HEK293T (cell line): ENCODE results near the gene ARL10.

ENCODE experiments used
- CTCF ChIA-PET: fragments of 350-600 bp; formaldehyde crosslinking; extraction: SDS; loops from one replicate; lab custom pipeline; 2021; ENCODE audit warnings: antibody characterized with exemption, inconsistent platforms; lab: Yijun Ruan, JAX
- POLR2A ChIA-PET: fragments of 350-600 bp; formaldehyde crosslinking; extraction: SDS; loops from one replicate; lab custom pipeline; 2020; ENCODE audit warnings: antibody characterized with exemption, inconsistent platforms; lab: Yijun Ruan, JAX
- DNase-seq: peaks from one replicate; pipeline ENCODE4 v3.0.0; 2012; ENCODE audit warnings: mixed read lengths; ENCODE audit errors: extremely low spot score
- ARNT ChIP-seq: fragments of 450-650 bp; IDR thresholded peaks from 2 replicates; pipeline ENCODE4 v1.6.1; 2017; ENCODE audit warnings: mild to moderate bottlenecking
- BHLHE40 ChIP-seq: fragments of 450-650 bp; IDR thresholded peaks from 2 replicates; pipeline ENCODE4 v1.6.1; 2016; ENCODE audit warnings: mild to moderate bottlenecking, moderate library complexity, borderline replicate concordance
- CTBP1 ChIP-seq: fragments of 450-650 bp; IDR thresholded peaks from 2 replicates; pipeline ENCODE4 v1.6.1; 2016; ENCODE audit warnings: borderline replicate concordance
- ELF4 ChIP-seq: fragments of 450-650 bp; IDR thresholded peaks from 2 replicates; pipeline ENCODE4 v1.6.1; 2017; ENCODE audit warnings: antibody characterized with exemption
- FOXA1 ChIP-seq: fragments of 450-650 bp; IDR thresholded peaks from 2 replicates; pipeline ENCODE4 v1.6.1; 2016; ENCODE audit warnings: mild to moderate bottlenecking
- FOXK2 ChIP-seq: fragments of 450-650 bp; IDR thresholded peaks from 2 replicates; pipeline ENCODE4 v1.6.1; 2016; ENCODE audit warnings: mild to moderate bottlenecking
- FOXM1 ChIP-seq: fragments of 450-650 bp; IDR thresholded peaks from 2 replicates; pipeline ENCODE4 v1.6.1; 2017; ENCODE audit warnings: mild to moderate bottlenecking, borderline replicate concordance
- HDGF ChIP-seq: fragments of 450-650 bp; IDR thresholded peaks from 2 replicates; pipeline ENCODE4 v1.6.1; 2017; ENCODE audit warnings: antibody characterized with exemption, borderline replicate concordance
- L3MBTL2 ChIP-seq: fragments of 450-650 bp; conservative IDR thresholded peaks from 2 replicates; pipeline ENCODE4 v1.6.1; 2016; ENCODE audit warnings: mild to moderate bottlenecking
- LEF1 ChIP-seq: fragments of 450-650 bp; IDR thresholded peaks from 2 replicates; pipeline ENCODE4 v1.6.1; 2017; ENCODE audit warnings: mild to moderate bottlenecking, borderline replicate concordance
- NFRKB ChIP-seq: fragments of 450-650 bp; IDR thresholded peaks from 2 replicates; pipeline ENCODE4 v1.6.1; 2016; ENCODE audit warnings: mild to moderate bottlenecking, moderate library complexity
- SP1 ChIP-seq: fragments of 450-650 bp; IDR thresholded peaks from 2 replicates; pipeline ENCODE4 v1.6.1; 2017
- TARDBP ChIP-seq: fragments of 450-650 bp; IDR thresholded peaks from 2 replicates; pipeline ENCODE4 v1.6.1; 2016
- ZNF384 ChIP-seq: fragments of 450-650 bp; IDR thresholded peaks from 2 replicates; pipeline ENCODE4 v1.6.1; 2016
- TF ChIP-seq, protein P1 (sequence below): fragments of 450-650 bp; IDR thresholded peaks from 2 replicates; pipeline ENCODE4 v1.6.1; 2016

The ARL10 gene

DNA sequence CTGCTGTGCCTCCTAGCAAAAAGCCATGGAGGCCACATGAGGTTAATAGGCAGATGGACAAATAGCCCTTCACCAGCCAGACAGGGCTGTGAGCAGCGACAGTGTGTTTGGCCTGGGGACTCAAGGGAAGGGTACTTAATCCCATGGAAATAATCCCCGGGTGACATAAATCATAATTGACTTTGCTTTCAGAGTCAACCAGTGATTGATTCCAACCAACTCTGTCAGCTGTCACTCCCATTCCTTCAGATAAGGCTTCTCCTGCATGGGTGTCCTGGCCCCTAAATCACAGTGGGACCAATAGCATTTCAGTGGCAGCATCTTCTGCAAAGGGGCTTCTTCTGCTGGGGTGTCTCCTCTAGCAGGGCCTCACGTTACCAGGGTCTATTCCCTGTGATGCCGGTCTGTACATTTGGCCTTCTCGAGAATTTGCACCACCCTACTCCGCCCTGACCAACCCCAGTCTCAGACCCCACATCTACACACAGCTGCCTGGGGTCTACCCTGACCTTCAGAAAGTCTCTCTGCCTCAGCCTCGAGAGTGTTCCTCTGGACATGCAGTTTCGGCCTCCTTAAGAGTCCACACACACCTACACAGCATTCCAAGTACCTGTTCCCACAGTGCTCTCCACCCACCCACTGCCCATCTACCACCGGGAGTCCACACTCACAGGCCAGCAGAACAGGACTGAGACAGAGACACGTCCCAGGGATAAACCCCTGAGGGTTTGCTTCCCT lies 47.4 kb downstream of the ARL10 start:
- DNase-seq, result no peak
- POLR2A ChIA-PET, result interaction anchor here (1.2 kb wide), 1 partner anchor 125 kb away, joined by 3 read pairs; the partner anchor contains the start of gene RNF44
- TF ChIP-seq, protein P1, sequence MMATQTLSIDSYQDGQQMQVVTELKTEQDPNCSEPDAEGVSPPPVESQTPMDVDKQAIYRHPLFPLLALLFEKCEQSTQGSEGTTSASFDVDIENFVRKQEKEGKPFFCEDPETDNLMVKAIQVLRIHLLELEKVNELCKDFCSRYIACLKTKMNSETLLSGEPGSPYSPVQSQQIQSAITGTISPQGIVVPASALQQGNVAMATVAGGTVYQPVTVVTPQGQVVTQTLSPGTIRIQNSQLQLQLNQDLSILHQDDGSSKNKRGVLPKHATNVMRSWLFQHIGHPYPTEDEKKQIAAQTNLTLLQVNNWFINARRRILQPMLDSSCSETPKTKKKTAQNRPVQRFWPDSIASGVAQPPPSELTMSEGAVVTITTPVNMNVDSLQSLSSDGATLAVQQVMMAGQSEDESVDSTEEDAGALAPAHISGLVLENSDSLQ, result 0 out of 2 replicates have a peak, but pooled peaks have one; percentile 42
- no peak for TF ChIP-seq LEF1
- CTCF ChIA-PET, result no interaction called here

DNA sequence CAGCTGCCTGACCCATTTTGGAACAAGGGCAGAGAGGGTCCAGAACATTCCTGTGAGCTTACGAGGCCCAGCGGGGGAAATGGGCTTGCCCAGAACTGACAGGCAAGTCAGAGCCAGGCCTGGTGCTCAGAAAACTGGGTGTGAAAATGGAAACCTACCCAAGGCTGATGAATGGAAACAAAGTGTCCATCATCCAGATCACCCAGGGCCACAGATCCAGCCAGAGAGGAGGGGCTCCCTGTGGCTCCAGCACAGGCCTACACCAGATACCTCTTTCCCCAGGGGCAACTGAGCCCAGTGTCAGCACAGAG lies 47.9 kb downstream of the ARL10 start:
- peak; percentile 5 for DNase-seq
- ChIA-PET CTCF (no interaction called here), POLR2A (no interaction called here)
- no peak for TF ChIP-seq ELF4
- no peak for TF ChIP-seq ARNT
- no peak for TF ChIP-seq FOXA1
- TF ChIP-seq BHLHE40, result no peak
- no peak for TF ChIP-seq CTBP1
- TF ChIP-seq, protein P1, result no peak
- no peak for TF ChIP-seq SP1
- TF ChIP-seq TARDBP, result no peak
- no peak for TF ChIP-seq FOXM1
- no peak for TF ChIP-seq ZNF384

DNA sequence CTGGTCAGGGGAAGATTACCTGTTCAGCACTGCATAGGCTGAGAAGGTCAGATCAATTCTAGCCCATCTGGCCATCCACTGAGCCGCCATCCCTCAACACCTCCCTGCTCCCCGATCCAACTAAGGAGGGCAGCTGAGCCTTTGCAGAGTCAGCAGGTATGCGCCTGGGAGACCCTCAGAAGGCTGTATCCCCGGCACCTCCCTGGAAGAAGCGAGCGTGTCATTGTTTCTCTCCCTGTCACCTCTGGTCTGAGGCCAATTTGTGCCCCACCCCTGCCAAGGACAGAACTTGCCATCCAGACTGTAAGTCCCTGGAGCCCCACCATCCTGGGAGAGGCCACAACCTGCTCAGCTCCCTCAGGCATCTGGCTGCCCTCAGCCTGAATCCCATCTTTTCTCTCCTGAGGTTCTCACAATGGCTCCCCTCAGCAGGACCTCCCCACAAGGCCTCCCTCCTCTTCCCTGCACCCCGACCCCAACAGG lies 48.5 kb downstream of the ARL10 start:
- CTCF ChIA-PET, result no interaction called here
- POLR2A ChIA-PET, result no interaction called here
- DNase-seq, result peak; percentile 4

DNA sequence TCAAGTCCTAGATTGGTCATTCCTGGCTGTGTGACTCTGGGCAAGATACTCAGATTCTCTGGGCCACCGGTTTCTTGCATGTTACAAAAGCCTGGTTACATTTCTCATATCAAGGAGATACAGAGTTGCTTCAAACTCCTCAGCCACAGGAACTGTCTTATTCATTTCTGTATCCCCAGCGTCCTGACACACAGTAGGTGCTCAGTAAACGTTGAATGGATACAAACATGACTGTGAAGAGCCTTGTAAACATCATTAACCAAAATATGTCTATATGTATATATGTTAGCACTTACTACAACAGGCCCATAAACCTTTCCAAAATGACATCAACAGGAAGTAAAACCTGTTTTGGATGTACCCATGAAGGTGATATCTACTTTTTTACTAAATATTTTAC lies 49.4 kb downstream of the ARL10 start:
- ChIA-PET POLR2A (no interaction called here), CTCF (no interaction called here)
- TF ChIP-seq, protein P1, result no peak
- no peak for TF ChIP-seq ZNF384
- no peak for TF ChIP-seq FOXK2
- TF ChIP-seq NFRKB, result no peak
- TF ChIP-seq FOXA1, result no peak
- TF ChIP-seq TARDBP, result no peak
- no peak for TF ChIP-seq ELF4
- no peak for TF ChIP-seq SP1
- TF ChIP-seq L3MBTL2, result no peak
- DNase-seq, result peak; percentile 5

More for the DNA sequence above, 48.5 kb downstream of the ARL10 start:
- TF ChIP-seq CTBP1 (no peak), FOXA1 (no peak), BHLHE40 (no peak), ARNT (no peak), ZNF384 (no peak), FOXM1 (no peak)

DNA sequence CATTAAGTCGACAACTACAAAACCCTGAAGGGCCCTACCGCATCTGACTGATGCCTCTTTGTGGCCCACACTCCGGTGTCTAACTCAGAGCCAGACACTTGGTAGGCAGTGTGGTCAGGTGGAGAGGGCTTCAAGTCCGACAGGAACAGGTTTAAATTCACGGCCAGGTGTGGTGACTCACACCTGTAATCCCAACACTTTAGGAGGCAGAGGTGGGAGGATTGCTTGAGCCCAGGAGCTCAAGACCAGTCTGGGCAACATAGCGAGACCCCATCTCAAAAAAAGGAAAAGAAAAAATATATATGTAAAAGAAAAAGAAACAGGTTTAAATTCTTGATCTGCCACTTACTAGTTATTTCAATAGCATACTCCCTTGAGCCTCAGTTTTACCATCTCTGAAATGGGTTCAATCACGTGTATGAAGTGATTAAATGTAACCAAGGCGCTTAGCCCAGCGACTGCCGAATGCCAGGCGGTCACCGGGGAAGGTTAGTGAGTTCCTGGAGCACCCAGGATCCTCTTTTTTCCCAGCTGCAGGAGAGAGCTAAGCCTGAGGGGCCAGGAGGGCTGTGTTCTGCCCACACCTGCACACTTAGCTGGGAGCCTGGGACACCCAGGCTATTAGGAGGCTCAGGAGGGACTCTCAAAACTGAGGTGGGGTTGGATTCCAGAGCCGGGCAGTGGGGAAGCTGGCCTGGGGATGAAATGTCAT lies 50.1 kb downstream of the ARL10 start:
- TF ChIP-seq FOXM1 (no peak), FOXA1 (no peak)
- peak; percentile 6 for DNase-seq
- POLR2A ChIA-PET, result interaction anchor here (1.0 to 1.8 kb wide), 4 partner anchors 27 to 128 kb away, joined by 3 to 8 read pairs (median 6); partner anchors contain the start of genes FAF2, HIGD2A, KIAA1191 and NOP16
- CTCF ChIA-PET, result interaction anchor here (1.7 kb wide), 1 partner anchor 32 kb away, joined by 8 read pairs; the partner anchor contains the start of gene FAF2

DNA sequence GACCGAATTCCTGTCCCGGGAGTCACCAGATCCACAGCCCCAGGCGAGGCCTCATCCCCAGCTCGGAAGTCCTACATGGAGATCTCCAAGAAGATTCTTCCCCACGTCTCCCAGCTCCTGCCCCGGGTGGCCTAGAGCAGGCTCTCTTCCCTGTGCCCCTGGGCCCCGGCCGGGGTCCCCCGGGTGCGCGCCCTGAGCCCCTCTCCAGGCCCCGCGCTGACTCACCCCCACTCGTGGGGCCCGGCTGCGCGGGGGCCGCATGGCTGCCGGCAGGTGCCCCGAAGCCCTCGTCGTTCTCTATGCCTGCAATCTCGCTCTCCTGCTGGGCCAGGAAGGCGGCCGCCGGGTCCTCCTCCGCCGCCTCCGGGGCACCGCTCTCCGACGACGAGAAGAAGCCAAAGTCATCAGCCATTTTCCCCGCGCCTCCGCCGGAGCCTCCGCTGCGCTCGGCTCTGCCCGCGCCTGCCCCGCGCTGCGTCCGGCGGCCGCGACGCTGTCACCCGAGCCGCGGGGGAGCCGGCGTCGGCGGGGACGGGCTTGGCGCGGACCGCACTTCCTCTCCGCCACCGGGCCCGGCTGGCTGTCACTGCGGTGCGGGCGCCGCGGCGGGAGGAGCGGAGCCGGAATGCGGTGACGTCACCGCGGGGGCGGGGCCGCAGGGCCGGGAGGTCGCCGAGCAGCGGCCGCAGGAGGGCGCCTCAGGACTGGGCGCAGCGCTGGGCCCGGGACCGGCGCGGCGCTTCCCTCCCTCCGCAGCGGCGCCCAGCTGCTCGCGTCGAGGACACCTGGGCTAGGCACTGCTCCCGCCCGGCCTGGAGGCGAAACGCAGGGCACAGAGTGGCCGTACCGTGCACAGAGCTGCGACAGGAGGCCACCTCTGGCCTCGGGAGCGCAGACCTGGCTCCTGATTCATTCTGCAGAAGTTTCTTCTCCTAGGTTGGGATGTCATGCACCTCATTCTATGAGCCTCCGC lies 51.0 kb downstream of the ARL10 start, which contains the start of gene CLTB:
Gene CLTB (minus strand): TSS at position 588 of the 973 bp plus-strand sequence. CDS start 176 bp downstream, at position 412.
- peak; percentile 99 for DNase-seq
- CTCF ChIA-PET, result interaction anchor here (1.0 to 1.7 kb wide), 3 partner anchors 9 to 120 kb away, joined by 3 to 8 read pairs (median 4); partner anchors contain the start of gene FAF2
- peak; percentile 92; the same call in 1 of the 2 replicates for TF ChIP-seq LEF1
- TF ChIP-seq TARDBP, result no peak
- no peak for TF ChIP-seq ELF4
- peak; percentile 58 for TF ChIP-seq L3MBTL2
- no peak for TF ChIP-seq SP1
- no peak for TF ChIP-seq ZNF384
- TF ChIP-seq ARNT, result peak; percentile 64
- no peak for TF ChIP-seq BHLHE40
- TF ChIP-seq CTBP1, result no peak
- TF ChIP-seq FOXA1, result no peak
- TF ChIP-seq FOXM1, result peak; percentile 44; the same call in 1 of the 2 replicates
- TF ChIP-seq, protein P1, result no peak
- TF ChIP-seq HDGF, result no peak
- TF ChIP-seq NFRKB, result no peak
- TF ChIP-seq FOXK2, result no peak
- POLR2A ChIA-PET, result interaction anchor here (0.6 to 2.4 kb wide), 6 partner anchors 28 to 127 kb away, joined by 3 to 12 read pairs (median 7); partner anchors contain the start of genes FAF2, HIGD2A, KIAA1191 and NOP16
